PC-3 (cell line): ENCODE measurements around the gene TMEM164. TPM values are rescaled to one million over a fixed set of nuclear protein-coding genes. Genes with fewer than 3 reads are reported as not detected.

Source experiments
- ATAC-seq: fragments of 200-7000 bp; cut with Tn5 transposase; 2 replicates; pipeline ENCODE4 v1.9.1; 2020; ENCODE audit warnings: mild to moderate bottlenecking, moderate library complexity
- BruUV-seq: library from RNA; stranded (reverse); fragments of 400-500 nt; replicated peaks from 2 replicates; lab custom pipeline; 2021; lab: Mats Ljungman, UMichigan
- CTCF ChIA-PET: fragments of 300-600 bp; sonication (Branson Sonifier 250); formaldehyde crosslinking; loops from one replicate; lab custom pipeline; 2022; ENCODE audit warnings: antibody characterized with exemption; lab: Charles Lee
- POLR2A ChIA-PET: fragments of 300-600 bp; sonication (Branson Sonifier 250); formaldehyde crosslinking; loops from one replicate; lab custom pipeline; 2022; ENCODE audit warnings: antibody characterized with exemption; ENCODE audit not compliant: unreplicated experiment; lab: Charles Lee
- DNase-seq: peaks from one replicate; pipeline ENCODE4 v3.0.0-alpha.2; 2015
- H2AFZ ChIP-seq: fragments of 300-600 bp; sonication (generic); 2 replicates; pipeline ENCODE4 v1.6.0; 2016; ENCODE audit warnings: antibody characterized with exemption, low read length
- H3F3A ChIP-seq: fragments of 300-600 bp; sonication (generic); one replicate; pipeline ENCODE4 v1.6.0; 2017; ENCODE audit warnings: antibody characterized with exemption, low read length, control low read depth, mild to moderate bottlenecking; ENCODE audit not compliant: unreplicated experiment
- H3K27ac ChIP-seq: fragments of 300-600 bp; sonication (generic); 2 replicates; pipeline ENCODE4 v1.5.1; 2016; ENCODE audit warnings: mild to moderate bottlenecking, low read length
- H3K27me3 ChIP-seq: fragments of 300-600 bp; sonication (generic); 2 replicates; pipeline ENCODE4 v1.6.1; 2016; ENCODE audit warnings: low read length, mixed read lengths
- H3K36me3 ChIP-seq: fragments of 300-600 bp; sonication (generic); 2 replicates; pipeline ENCODE4 v1.6.1; 2016; ENCODE audit warnings: low read depth, mixed run types, low read length, mixed read lengths
- H3K4me1 ChIP-seq: fragments of 300-600 bp; sonication (generic); 2 replicates; pipeline ENCODE4 v1.5.1; 2016; ENCODE audit warnings: low read length; ENCODE audit not compliant: insufficient read depth
- H3K4me2 ChIP-seq: fragments of 300-600 bp; sonication (generic); 2 replicates; pipeline ENCODE4 v1.6.0; 2016; ENCODE audit warnings: low read length
- H3K4me3 ChIP-seq: fragments of 300-600 bp; sonication (generic); 2 replicates; pipeline ENCODE4 v1.5.1; 2016; ENCODE audit warnings: mild to moderate bottlenecking, low read length, mixed read lengths
- H3K79me2 ChIP-seq: fragments of 300-600 bp; sonication (generic); 2 replicates; pipeline ENCODE4 v1.6.1; 2017; ENCODE audit warnings: low read length, mixed read lengths
- H3K9ac ChIP-seq: fragments of 300-600 bp; sonication (generic); 2 replicates; pipeline ENCODE4 v1.6.0; 2016; ENCODE audit warnings: mild to moderate bottlenecking, low read length
- H3K9me2 ChIP-seq: fragments of 300-600 bp; sonication (generic); replicated peaks from 2 replicates; pipeline ENCODE4 v1.6.1; 2016; ENCODE audit warnings: mixed run types, low read length, mixed read lengths
- H3K9me3 ChIP-seq: fragments of 300-600 bp; sonication (generic); 2 replicates; pipeline ENCODE4 v1.6.1; 2016; ENCODE audit warnings: low read length, mixed read lengths
- H4K20me1 ChIP-seq: fragments of 300-600 bp; sonication (generic); 2 replicates; pipeline ENCODE4 v1.6.1; 2016; ENCODE audit warnings: low read length, mixed read lengths
- EZH2 ChIP-seq: fragments of 300-600 bp; sonication (generic); IDR thresholded peaks from one replicate; pipeline ENCODE4 v1.6.1; 2017; ENCODE audit warnings: antibody characterized with exemption, mild to moderate bottlenecking, low read length; ENCODE audit not compliant: unreplicated experiment
- EZH2phosphoT487 ChIP-seq: fragments of 300-600 bp; sonication (generic); IDR thresholded peaks from 2 replicates; pipeline ENCODE4 v1.6.1; 2018; ENCODE audit warnings: mild to moderate bottlenecking, antibody characterized with exemption, low read length, borderline replicate concordance
- intact Hi-C: fragments of 100-400 bp; cut with micrococcal nuclease; formaldehyde crosslinking; loops from 2 replicates; pipeline ENCODE4 v1.9.0; 2023
- total RNA-seq: library from RNA; depleted of rRNA; stranded (reverse); fragments of >200 nt; gene quantifications from 2 replicates; pipeline ENCODE4 v1.2.3, GENCODE V29; 2014
- TF ChIP-seq, protein P1 (sequence below): fragments of 300-600 bp; sonication (generic); conservative IDR thresholded peaks from 2 replicates; pipeline ENCODE4 v1.5.1; 2017; ENCODE audit warnings: antibody characterized with exemption, low read depth, mild to moderate bottlenecking, low read length

Gene TMEM164
- total RNA-seq, 1 experiment from 2014 or later, result 26.6 TPM

DNA sequence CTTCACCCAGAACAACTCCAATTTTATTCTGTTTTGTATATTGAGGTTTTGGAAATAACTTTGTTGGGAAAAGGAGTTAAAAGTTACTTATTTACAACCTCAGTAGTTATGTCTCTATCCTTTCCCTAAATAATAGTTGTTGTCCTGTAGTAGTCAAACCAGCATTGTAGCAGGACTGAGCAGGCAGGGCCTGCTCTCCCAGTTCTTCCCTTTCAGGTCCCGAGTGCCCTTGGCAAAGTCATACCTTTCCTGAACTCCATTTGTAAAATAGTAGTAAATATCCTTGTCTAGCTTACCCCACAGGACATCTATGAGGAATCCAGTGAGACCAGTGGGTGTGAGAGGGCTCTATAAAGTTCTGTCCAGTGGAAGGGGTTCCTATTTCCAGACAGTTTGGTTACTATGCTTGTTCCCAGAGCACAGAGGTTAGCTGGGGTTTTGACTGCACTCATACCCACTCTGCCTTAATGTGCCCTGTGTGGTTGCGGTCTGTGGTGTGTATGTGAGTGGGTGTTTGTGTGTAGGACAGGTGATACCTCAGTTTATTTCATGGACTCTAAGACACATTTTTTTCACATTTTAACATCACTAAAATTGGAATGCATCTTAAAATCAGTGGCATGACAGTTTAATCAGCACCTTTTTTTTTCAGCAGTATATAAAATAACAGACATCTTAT, 178.7 kb downstream of the TMEM164 start:
- Histone ChIP-seq H3K9ac (peak overlapping the region; percentile 74), H3K4me1 (peaks cover 42% of the 10 kb centered on the region), H4K20me1 (no peaks in the 10 kb centered on the region), H3K27ac (peak overlapping the region; percentile 98), H2AFZ (no peak overlapping the region), H3K4me2 (peak overlapping the region; percentile 79), H3K9me3 (no peaks in the 10 kb centered on the region), H3K79me2 (no peaks in the 10 kb centered on the region), H3K4me3 (no peak overlapping the region), H3F3A (no peaks in the 10 kb centered on the region), H3K36me3 (peaks cover 5% of the 10 kb centered on the region; the same call in 1 of the 2 replicates), H3K27me3 (no peaks in the 10 kb centered on the region), H3K9me2 (no peaks in the 10 kb centered on the region)
- POLR2A ChIA-PET, result no interaction called here
- TF ChIP-seq EZH2, result no peak
- TF ChIP-seq, protein P1, sequence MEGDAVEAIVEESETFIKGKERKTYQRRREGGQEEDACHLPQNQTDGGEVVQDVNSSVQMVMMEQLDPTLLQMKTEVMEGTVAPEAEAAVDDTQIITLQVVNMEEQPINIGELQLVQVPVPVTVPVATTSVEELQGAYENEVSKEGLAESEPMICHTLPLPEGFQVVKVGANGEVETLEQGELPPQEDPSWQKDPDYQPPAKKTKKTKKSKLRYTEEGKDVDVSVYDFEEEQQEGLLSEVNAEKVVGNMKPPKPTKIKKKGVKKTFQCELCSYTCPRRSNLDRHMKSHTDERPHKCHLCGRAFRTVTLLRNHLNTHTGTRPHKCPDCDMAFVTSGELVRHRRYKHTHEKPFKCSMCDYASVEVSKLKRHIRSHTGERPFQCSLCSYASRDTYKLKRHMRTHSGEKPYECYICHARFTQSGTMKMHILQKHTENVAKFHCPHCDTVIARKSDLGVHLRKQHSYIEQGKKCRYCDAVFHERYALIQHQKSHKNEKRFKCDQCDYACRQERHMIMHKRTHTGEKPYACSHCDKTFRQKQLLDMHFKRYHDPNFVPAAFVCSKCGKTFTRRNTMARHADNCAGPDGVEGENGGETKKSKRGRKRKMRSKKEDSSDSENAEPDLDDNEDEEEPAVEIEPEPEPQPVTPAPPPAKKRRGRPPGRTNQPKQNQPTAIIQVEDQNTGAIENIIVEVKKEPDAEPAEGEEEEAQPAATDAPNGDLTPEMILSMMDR, result no peak
- CTCF ChIA-PET, result no interaction called here
- BruUV-seq, result no TSS peak
- ATAC-seq (no peak; the same call in 1 of the 2 replicates), DNase-seq (peak; percentile 20)
- intact Hi-C loops, result loop anchor here (5.0 kb wide), 1 partner anchor 41 kb away; no protein-coding TSS in a partner anchor

DNA sequence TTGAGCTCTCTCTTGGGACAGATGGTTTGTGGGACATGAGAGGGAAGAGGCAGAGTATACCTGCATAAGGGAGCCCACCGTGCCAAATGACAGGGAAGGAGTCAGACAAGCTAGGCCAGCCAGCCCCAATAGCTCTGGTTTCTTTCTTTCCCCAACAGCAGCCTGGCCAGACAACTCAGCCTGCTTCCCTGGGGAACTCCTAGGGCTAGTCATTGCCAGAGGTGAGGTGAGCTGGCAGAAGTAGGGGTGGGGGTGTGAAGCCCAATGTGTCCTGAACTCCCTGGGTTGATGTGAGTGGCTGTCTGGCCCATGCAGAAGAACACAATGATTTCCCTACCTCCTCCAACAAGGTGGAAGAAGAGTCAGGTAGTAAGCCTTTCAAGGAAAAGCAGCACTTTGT, 179.4 kb downstream of the TMEM164 start:
- ChIA-PET POLR2A (no interaction called here), CTCF (no interaction called here)
- peak overlapping the region; percentile 98 for H3K27ac ChIP-seq
- H3K27me3 ChIP-seq, result no peaks in the 10 kb centered on the region
- no peaks in the 10 kb centered on the region for H4K20me1 ChIP-seq
- DNase-seq (peak; percentile 29), ATAC-seq (no peak)
- H2AFZ ChIP-seq, result no peak overlapping the region
- no peaks in the 10 kb centered on the region for H3F3A ChIP-seq
- TF ChIP-seq, protein P1, result no peak
- TF ChIP-seq EZH2 (no peak), EZH2phosphoT487 (no peak)
- H3K4me1 ChIP-seq, result peaks cover 42% of the 10 kb centered on the region
- H3K9me3 ChIP-seq, result no peaks in the 10 kb centered on the region
- H3K9ac ChIP-seq, result no peak overlapping the region
- intact Hi-C loops, result loop anchor here (5.0 kb wide), 1 partner anchor 40 kb away; no protein-coding TSS in a partner anchor
- H3K4me3 ChIP-seq, result no peak overlapping the region
- H3K4me2 ChIP-seq, result 0 out of 2 replicates have a peak overlapping the region, but pooled peaks have one; percentile 3
- BruUV-seq, result no TSS peak
- peaks cover 6% of the 10 kb centered on the region; the same call in 1 of the 2 replicates for H3K36me3 ChIP-seq
- H3K79me2 ChIP-seq, result no peaks in the 10 kb centered on the region
- H3K9me2 ChIP-seq, result no peaks in the 10 kb centered on the region

DNA sequence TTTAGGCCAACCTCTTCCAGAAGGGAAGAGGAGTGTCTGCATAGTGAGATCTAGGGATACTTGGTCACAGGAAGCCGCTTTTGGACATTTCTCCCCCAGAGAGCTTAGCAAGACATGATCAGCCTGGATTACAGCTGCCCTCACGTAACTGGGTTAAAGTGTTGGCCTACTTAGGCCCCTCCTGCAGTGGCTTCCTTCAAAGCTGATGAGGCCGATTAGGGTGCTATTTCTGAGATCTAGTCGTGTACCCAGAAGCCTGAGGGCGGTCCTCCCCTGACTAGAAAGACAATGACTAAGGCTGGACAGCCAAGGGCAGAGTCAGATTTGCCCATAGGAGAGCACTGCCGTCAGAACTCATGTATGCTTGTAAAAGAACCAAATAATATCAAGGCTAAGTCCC, 180.0 kb downstream of the TMEM164 start:
- peaks cover 42% of the 10 kb centered on the region for H3K4me1 ChIP-seq
- H3K9ac ChIP-seq, result no peak overlapping the region
- no TSS peak for BruUV-seq
- H3K36me3 ChIP-seq, result peaks cover 6% of the 10 kb centered on the region; the same call in 1 of the 2 replicates
- no peaks in the 10 kb centered on the region for H3K79me2 ChIP-seq
- no peaks in the 10 kb centered on the region for H3K27me3 ChIP-seq
- no peaks in the 10 kb centered on the region for H4K20me1 ChIP-seq
- no peaks in the 10 kb centered on the region for H3K9me2 ChIP-seq
- H3K9me3 ChIP-seq, result no peaks in the 10 kb centered on the region
- TF ChIP-seq EZH2 (no peak), EZH2phosphoT487 (no peak)
- TF ChIP-seq, protein P1, result no peak
- CTCF ChIA-PET, result no interaction called here
- ATAC-seq, result no peak
- H3K27ac ChIP-seq, result peak overlapping the region; percentile 98; the same call in 1 of the 2 replicates
- H3K4me3 ChIP-seq, result no peak overlapping the region
- POLR2A ChIA-PET, result no interaction called here
- no peak overlapping the region for H3K4me2 ChIP-seq
- no peaks in the 10 kb centered on the region for H3F3A ChIP-seq
- intact Hi-C loops, result loop anchor here (5.0 kb wide), 1 partner anchor 39 kb away; no protein-coding TSS in a partner anchor
- no peak for DNase-seq
- H2AFZ ChIP-seq, result no peak overlapping the region
